K562 (cell line): Measurements from ENCODE around the gene GRIN2D. TPM values are rescaled to one million over a fixed set of nuclear protein-coding genes. Genes with fewer than 3 reads are reported as not detected.

Source experiments
- CBX1 ChIP-seq: sonication (generic); IDR thresholded peaks from 2 replicates; pipeline ENCODE4 v1.6.1; 2016; ENCODE audit warnings: antibody characterized with exemption, low read depth, mild to moderate bottlenecking
- HCFC1 ChIP-seq: IDR thresholded peaks from 2 replicates; pipeline ENCODE4 v1.6.1; 2012; ENCODE audit warnings: low read depth, low read length, improper control_type of control experiment
- KLF13 ChIP-seq: fragments of 450-650 bp; IDR thresholded peaks from 2 replicates; pipeline ENCODE4 v1.6.1; 2016; ENCODE audit warnings: missing genetic modification characterization, low read depth, mild to moderate bottlenecking, missing compliant biosample characterization, moderate library complexity, borderline replicate concordance
- MYNN ChIP-seq, 2 experiments: sonication (generic); formaldehyde crosslinking in 1 of 2; IDR thresholded peaks; 2 replicates each; pipeline versions ENCODE4 v1.5.0 to v1.6.1; 2016 to 2020; ENCODE audit warnings: antibody characterized with exemption in 1 of 2, missing genetic modification reagents in 1 of 2
- NCOA1 ChIP-seq: fragments of 450-650 bp; IDR thresholded peaks from 2 replicates; pipeline ENCODE4 v1.6.1; 2016; ENCODE audit warnings: low read depth
- NFIC ChIP-seq: fragments of 450-650 bp; IDR thresholded peaks from 2 replicates; pipeline ENCODE4 v1.6.1; 2017; ENCODE audit warnings: mild to moderate bottlenecking, inconsistent platforms
- SUPT5H ChIP-seq: fragments of 450-650 bp; IDR thresholded peaks from 2 replicates; pipeline ENCODE4 v1.6.1; 2016
- ZBED1 ChIP-seq: IDR thresholded peaks from 2 replicates; pipeline ENCODE4 v1.6.1; 2014
- ZBTB1 ChIP-seq: sonication (generic); formaldehyde crosslinking; IDR thresholded peaks from 2 replicates; pipeline ENCODE4 v1.8.1; 2023; ENCODE audit warnings: missing genetic modification reagents, low read depth, mild to moderate bottlenecking, borderline replicate concordance
- ZNF212 ChIP-seq: fragments of 450-650 bp; formaldehyde crosslinking; IDR thresholded peaks from 2 replicates; pipeline ENCODE4 v1.4.0; 2020; ENCODE audit warnings: mild to moderate bottlenecking
- ZNF584 ChIP-seq: fragments of 200-800 bp; sonication (Bioruptor generic); IDR thresholded peaks from 2 replicates; pipeline ENCODE4 v1.6.1; 2016; ENCODE audit warnings: low read depth, mild to moderate bottlenecking, missing genetic modification characterization, missing compliant biosample characterization
- polyA plus RNA-seq, 8 experiments: library from polyadenylated mRNA; depleted of rRNA in 4 of 8; stranded (reverse) in 5 of 8; unstranded in 3 of 8; fragments of >200 nt; fragmentation: Nextera tagmentation in 2 of 8; fragmentation: Illumina TruSeq in 1 of 8; extraction: Ambion mirVana in 2 of 8; extraction: Trizol in 1 of 8; gene quantifications; 2 replicates each; pipeline versions ENCODE4 v1.2.1 to v1.2.3, GENCODE V29; 2011 to 2014; ENCODE audit warnings: inconsistent platforms in 1 of 8, missing spikeins in 1 of 8
- total RNA-seq, 7 experiments: library from RNA; depleted of rRNA in 6 of 7; stranded (reverse); fragments of >200 nt in 6 of 7; fragmentation: Illumina TruSeq in 2 of 7; extraction: Trizol in 2 of 7; gene quantifications; 2 replicates each; pipeline versions ENCODE4 v1.2.1 to v1.2.3, GENCODE V29; 2011 to 2021; ENCODE audit warnings: low replicate concordance in 1 of 7
- TF ChIP-seq, protein P1 (sequence below): sonication (generic); formaldehyde crosslinking; IDR thresholded peaks from 2 replicates; pipeline ENCODE4 v1.4.0; 2020; ENCODE audit warnings: mild to moderate bottlenecking, missing genetic modification reagents
- TF ChIP-seq, protein P2 (sequence below), 2 experiments: fragments of 450-650 bp; conservative IDR thresholded peaks; 2 replicates each; pipeline ENCODE4 v1.6.1; 2017; ENCODE audit warnings: mild to moderate bottlenecking in 2 of 2, moderate library complexity in 2 of 2
- TF ChIP-seq, protein P3 (sequence below): fragments of 200-800 bp; sonication (Bioruptor generic); IDR thresholded peaks from 2 replicates; pipeline ENCODE4 v1.6.1; 2017; ENCODE audit warnings: missing genetic modification characterization, missing compliant biosample characterization
- TF ChIP-seq, protein P4 (sequence below): fragments of 450-650 bp; formaldehyde crosslinking; IDR thresholded peaks from 2 replicates; pipeline ENCODE4 v1.4.0; 2022; ENCODE audit warnings: missing genetic modification characterization
- TF ChIP-seq, protein P5 (sequence below): fragments of 450-650 bp; formaldehyde crosslinking; IDR thresholded peaks from 2 replicates; pipeline ENCODE4 v1.4.0; 2020; ENCODE audit warnings: mild to moderate bottlenecking, moderate library complexity

Gene GRIN2D
- total and polyA plus RNA-seq, 9 of the 15 experiments (the other 6 are each of a cell fraction or from before 2014, with no cell fraction given), result 0.32 to 31.5 (median 1.8) TPM

DNA sequence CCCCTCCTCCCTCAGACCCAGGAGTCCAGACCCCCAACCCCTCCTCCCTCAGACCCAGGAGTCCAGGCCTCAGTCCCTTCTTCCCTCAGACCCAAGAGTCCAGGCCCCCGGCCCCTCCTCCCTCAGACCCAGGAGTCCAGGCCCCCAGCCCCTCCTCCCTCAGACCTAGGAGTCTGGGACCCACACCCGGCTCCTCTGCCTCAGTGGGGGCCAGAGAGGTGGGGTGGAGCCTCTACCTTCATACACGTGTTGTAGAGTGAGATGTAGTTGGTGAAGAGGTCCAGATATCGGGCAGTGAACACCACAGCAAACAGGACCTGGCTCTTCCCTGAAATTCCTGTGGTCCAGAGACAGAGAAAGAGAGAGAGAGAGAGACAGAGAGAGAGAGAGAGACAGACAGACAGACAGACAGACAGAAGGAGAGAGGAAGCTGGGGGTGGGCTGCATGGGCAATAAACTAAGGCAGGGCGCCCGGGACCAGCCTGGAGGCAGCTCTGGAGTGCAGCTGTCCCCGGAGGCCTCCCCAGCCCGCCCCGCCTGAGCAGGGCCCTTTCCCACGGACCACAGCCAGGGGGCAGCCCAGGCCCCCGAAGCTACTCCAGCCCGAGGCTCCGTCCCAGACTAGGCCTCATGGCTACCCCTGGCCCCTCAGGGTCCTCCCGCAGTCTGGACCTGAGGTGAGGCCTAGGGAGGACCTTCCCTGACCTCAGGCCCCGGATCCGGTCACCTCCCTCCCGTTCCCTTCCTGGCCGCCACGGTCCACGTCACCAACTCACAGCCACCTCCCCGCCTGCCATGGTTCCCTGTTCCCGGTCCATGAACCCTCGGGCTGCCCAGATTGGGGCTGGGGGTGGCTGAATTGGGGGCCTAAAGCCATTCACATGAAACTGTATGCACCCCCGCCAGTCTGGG is 3.0 kb upstream of the GRIN2D start (continued):
- TF ChIP-seq, protein P1, sequence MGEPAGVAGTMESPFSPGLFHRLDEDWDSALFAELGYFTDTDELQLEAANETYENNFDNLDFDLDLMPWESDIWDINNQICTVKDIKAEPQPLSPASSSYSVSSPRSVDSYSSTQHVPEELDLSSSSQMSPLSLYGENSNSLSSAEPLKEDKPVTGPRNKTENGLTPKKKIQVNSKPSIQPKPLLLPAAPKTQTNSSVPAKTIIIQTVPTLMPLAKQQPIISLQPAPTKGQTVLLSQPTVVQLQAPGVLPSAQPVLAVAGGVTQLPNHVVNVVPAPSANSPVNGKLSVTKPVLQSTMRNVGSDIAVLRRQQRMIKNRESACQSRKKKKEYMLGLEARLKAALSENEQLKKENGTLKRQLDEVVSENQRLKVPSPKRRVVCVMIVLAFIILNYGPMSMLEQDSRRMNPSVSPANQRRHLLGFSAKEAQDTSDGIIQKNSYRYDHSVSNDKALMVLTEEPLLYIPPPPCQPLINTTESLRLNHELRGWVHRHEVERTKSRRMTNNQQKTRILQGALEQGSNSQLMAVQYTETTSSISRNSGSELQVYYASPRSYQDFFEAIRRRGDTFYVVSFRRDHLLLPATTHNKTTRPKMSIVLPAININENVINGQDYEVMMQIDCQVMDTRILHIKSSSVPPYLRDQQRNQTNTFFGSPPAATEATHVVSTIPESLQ (CRISPR knock-in tag), result peak; percentile 92; the same call in 1 of the 2 replicates
- TF ChIP-seq, protein P2, sequence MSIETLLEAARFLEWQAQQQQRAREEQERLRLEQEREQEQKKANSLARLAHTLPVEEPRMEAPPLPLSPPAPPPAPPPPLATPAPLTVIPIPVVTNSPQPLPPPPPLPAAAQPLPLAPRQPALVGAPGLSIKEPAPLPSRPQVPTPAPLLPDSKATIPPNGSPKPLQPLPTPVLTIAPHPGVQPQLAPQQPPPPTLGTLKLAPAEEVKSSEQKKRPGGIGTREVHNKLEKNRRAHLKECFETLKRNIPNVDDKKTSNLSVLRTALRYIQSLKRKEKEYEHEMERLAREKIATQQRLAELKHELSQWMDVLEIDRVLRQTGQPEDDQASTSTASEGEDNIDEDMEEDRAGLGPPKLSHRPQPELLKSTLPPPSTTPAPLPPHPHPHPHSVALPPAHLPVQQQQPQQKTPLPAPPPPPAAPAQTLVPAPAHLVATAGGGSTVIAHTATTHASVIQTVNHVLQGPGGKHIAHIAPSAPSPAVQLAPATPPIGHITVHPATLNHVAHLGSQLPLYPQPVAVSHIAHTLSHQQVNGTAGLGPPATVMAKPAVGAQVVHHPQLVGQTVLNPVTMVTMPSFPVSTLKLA (conservative IDR thresholded peaks at IDR 0.05), result peak in 1 of 2 experiments; percentile 42; a peak in 2 of 4 replicates
- no peak for TF ChIP-seq NCOA1
- TF ChIP-seq, protein P3, sequence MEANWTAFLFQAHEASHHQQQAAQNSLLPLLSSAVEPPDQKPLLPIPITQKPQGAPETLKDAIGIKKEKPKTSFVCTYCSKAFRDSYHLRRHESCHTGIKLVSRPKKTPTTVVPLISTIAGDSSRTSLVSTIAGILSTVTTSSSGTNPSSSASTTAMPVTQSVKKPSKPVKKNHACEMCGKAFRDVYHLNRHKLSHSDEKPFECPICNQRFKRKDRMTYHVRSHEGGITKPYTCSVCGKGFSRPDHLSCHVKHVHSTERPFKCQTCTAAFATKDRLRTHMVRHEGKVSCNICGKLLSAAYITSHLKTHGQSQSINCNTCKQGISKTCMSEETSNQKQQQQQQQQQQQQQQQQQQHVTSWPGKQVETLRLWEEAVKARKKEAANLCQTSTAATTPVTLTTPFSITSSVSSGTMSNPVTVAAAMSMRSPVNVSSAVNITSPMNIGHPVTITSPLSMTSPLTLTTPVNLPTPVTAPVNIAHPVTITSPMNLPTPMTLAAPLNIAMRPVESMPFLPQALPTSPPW (CRISPR knock-in tag), result peak; percentile 42
- TF ChIP-seq ZBTB1 (CRISPR knock-in tag), result peak; percentile 64; the same call in 1 of the 2 replicates
- TF ChIP-seq KLF13 (tag), result no peak
- TF ChIP-seq ZBED1, result no peak
- TF ChIP-seq ZNF584, result no peak
- no peak; the same call in none of the 2 replicates for TF ChIP-seq SUPT5H
- peak; percentile 43; the same call in 1 of the 2 replicates for TF ChIP-seq NFIC
- TF ChIP-seq, protein P4, sequence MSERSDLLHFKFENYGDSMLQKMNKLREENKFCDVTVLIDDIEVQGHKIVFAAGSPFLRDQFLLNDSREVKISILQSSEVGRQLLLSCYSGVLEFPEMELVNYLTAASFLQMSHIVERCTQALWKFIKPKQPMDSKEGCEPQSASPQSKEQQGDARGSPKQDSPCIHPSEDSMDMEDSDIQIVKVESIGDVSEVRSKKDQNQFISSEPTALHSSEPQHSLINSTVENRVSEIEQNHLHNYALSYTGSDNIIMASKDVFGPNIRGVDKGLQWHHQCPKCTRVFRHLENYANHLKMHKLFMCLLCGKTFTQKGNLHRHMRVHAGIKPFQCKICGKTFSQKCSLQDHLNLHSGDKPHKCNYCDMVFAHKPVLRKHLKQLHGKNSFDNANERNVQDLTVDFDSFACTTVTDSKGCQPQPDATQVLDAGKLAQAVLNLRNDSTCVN (CRISPR knock-in tag), result no peak
- TF ChIP-seq, protein P5, sequence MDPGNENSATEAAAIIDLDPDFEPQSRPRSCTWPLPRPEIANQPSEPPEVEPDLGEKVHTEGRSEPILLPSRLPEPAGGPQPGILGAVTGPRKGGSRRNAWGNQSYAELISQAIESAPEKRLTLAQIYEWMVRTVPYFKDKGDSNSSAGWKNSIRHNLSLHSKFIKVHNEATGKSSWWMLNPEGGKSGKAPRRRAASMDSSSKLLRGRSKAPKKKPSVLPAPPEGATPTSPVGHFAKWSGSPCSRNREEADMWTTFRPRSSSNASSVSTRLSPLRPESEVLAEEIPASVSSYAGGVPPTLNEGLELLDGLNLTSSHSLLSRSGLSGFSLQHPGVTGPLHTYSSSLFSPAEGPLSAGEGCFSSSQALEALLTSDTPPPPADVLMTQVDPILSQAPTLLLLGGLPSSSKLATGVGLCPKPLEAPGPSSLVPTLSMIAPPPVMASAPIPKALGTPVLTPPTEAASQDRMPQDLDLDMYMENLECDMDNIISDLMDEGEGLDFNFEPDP (CRISPR knock-in tag), result no peak
- no peak for TF ChIP-seq ZNF212 (CRISPR knock-in tag)
- TF ChIP-seq CBX1, result peak; percentile 11; the same call in 1 of the 2 replicates
- TF ChIP-seq MYNN (IDR thresholded peaks at IDR 0.05), result 0 out of 2 replicates have a peak, but pooled peaks have one; percentile 48
- no peak for TF ChIP-seq MYNN (CRISPR knock-in tag; IDR thresholded peaks at IDR 0.05)
- TF ChIP-seq HCFC1, result peak; percentile 61
